Prostate gland (tissue), 2 donors: Measurements from ENCODE around the gene RNU2-63P. TPM values are rescaled to one million over a fixed set of nuclear protein-coding genes. Genes with fewer than 3 reads are reported as not detected.

Experiments
- DNase-seq: peaks from one replicate; pipeline ENCODE4 v3.0.0-alpha.2; 2019; ENCODE audit warnings: low spot score
- H3K27ac ChIP-seq, 2 donors: fragments of 200-600 bp; sonication (generic); 2 replicates each; pipeline ENCODE4 v1.5.1; 2017 to 2019
- H3K27me3 ChIP-seq: fragments of 200-600 bp; sonication (generic); replicated peaks from 2 replicates; pipeline ENCODE4 v1.5.1; 2019; ENCODE audit not compliant: insufficient read depth
- H3K36me3 ChIP-seq, 2 donors: fragments of 200-600 bp; sonication (generic); 1 replicate in 1 of 2; 2 replicates in 1 of 2; pipeline versions ENCODE4 v1.5.1 to v1.8.1; 2017 to 2019
- H3K4me1 ChIP-seq: fragments of 200-600 bp; sonication (generic); replicated peaks from 2 replicates; pipeline ENCODE4 v1.5.1; 2019
- H3K4me3 ChIP-seq, 2 donors: fragments of 200-600 bp; sonication (generic); 2 replicates each; pipeline ENCODE4 v1.5.1; 2017 to 2019
- H3K9me3 ChIP-seq: fragments of 200-600 bp; sonication (generic); 2 replicates; pipeline ENCODE4 v1.5.1; 2017
- CTCF ChIP-seq, 4 experiments: fragments of 200-600 bp in 2 of 4; fragments of 450-650 bp in 2 of 4; sonication (generic) in 2 of 4; IDR thresholded peaks; 1 replicate in 3 of 4; 2 replicates in 1 of 4; pipeline ENCODE4 v1.5.1; 2016 to 2019; ENCODE audit warnings: antibody characterized with exemption in 4 of 4, mild to moderate bottlenecking in 2 of 4, moderate library complexity in 2 of 4
- POLR2A ChIP-seq: fragments of 450-650 bp; IDR thresholded peaks from one replicate; pipeline ENCODE4 v1.6.1; 2016; ENCODE audit warnings: antibody characterized with exemption, mild to moderate bottlenecking
- POLR2AphosphoS5 ChIP-seq: sonication (generic); formaldehyde crosslinking; IDR thresholded peaks from one replicate; pipeline ENCODE4 v1.6.1; 2017; ENCODE audit warnings: antibody characterized with exemption
- WGBS: methylation state at CpG from one replicate; pipeline ENCODE4 v1.1.5; 2018; 5-methylcytosine and 5-hydroxymethylcytosine counted together
- intact Hi-C: fragments of 100-400 bp; cut with DNase I; formaldehyde crosslinking; loops from one replicate; pipeline ENCODE4 v1.14.2; 2022
- total RNA-seq, 2 donors: library from RNA; depleted of rRNA; stranded (reverse); fragments of >200 nt; gene quantifications; one replicate each; pipeline ENCODE4 v1.1.0, GENCODE V29; 2016

The RNU2-63P gene
- not detected for total RNA-seq

- H3K36me3 ChIP-seq = no peaks in the 10 kb centered on the region
- peak; percentile 18 for TF ChIP-seq POLR2A
- TF ChIP-seq POLR2AphosphoS5 = peak; percentile 55
- TF ChIP-seq CTCF (IDR thresholded peaks at IDR 0.05) = no peak
- intact Hi-C loops = no loop called here
- H3K27me3 ChIP-seq = no peaks in the 10 kb centered on the region
- H3K4me3 ChIP-seq = peak within 1 kb of the TSS; percentile 42 to 47
- no peaks in the 10 kb centered on the region for H3K4me1 ChIP-seq
- peak; percentile 64 for DNase-seq
- H3K27ac ChIP-seq = peak within 1 kb of the TSS; percentile 74 to 79
- H3K9me3 ChIP-seq = no peaks in the 10 kb centered on the region
- 11% methylated on average over 32 of the region's 34 CpGs for WGBS
Measured at GRCh38 chr2:88016086-88016959, at the start of gene RNU2-63P. Gene RNU2-63P, minus strand, starts transcription at chr2:88016547.

GRCh38 chr2:88061295-88061694 lies 44.9 kb upstream of the RNU2-63P start:
- no peak for DNase-seq
- H3K9me3 ChIP-seq = no peaks in the 10 kb centered on the region
- no peaks in the 10 kb centered on the region for H3K36me3 ChIP-seq
- H3K4me1 ChIP-seq = no peaks in the 10 kb centered on the region
- no peak overlapping the region for H3K27ac ChIP-seq
- 95% methylated on average over 3 of the region's 3 CpGs for WGBS
- intact Hi-C loops = no loop called here
- no peak overlapping the region for H3K4me3 ChIP-seq
- TF ChIP-seq POLR2A = no peak
- no peak for TF ChIP-seq POLR2AphosphoS5
- TF ChIP-seq CTCF (IDR thresholded peaks at IDR 0.05) = no peak
- H3K27me3 ChIP-seq = no peaks in the 10 kb centered on the region

- Histone ChIP-seq H3K27me3 (no peaks in the 10 kb centered on the region), H3K9me3 (no peaks in the 10 kb centered on the region), H3K27ac (no peak overlapping the region), H3K36me3 (no peaks in the 10 kb centered on the region), H3K4me3 (no peak overlapping the region), H3K4me1 (no peaks in the 10 kb centered on the region)
- WGBS = 60% methylated on average over 2 of the region's 2 CpGs
- no peak for DNase-seq
- intact Hi-C loops = no loop called here
- TF ChIP-seq POLR2AphosphoS5 (no peak), POLR2A (no peak), CTCF (IDR thresholded peaks at IDR 0.05) (no peak)
Measured at GRCh38 chr2:88060907-88061275, 44.5 kb upstream of the RNU2-63P start.

GRCh38 chr2:88059979-88060906 lies 43.9 kb upstream of the RNU2-63P start:
- peak in 3 of 4 experiments; percentile 45 to 62 (median 53) for TF ChIP-seq CTCF (IDR thresholded peaks at IDR 0.05)
- no peak for TF ChIP-seq POLR2A
- TF ChIP-seq POLR2AphosphoS5 = no peak
- no peak overlapping the region for H3K4me3 ChIP-seq
- DNase-seq = no peak
- H3K27me3 ChIP-seq = no peaks in the 10 kb centered on the region
- WGBS = 51% methylated on average over 5 of the region's 5 CpGs
- H3K36me3 ChIP-seq = no peaks in the 10 kb centered on the region
- H3K4me1 ChIP-seq = no peaks in the 10 kb centered on the region
- intact Hi-C loops = loop anchor here (5.0 kb wide), 2 partner anchors 107 to 127 kb away; no protein-coding TSS in a partner anchor
- H3K27ac ChIP-seq = no peak overlapping the region
- H3K9me3 ChIP-seq = no peaks in the 10 kb centered on the region
